Measurements from ENCODE around the gene GPR35.
"Not testable (repeated sequence)": the region's sequence is repeated elsewhere in the genome, so short reads cannot be mapped to it uniquely, and the experiment has no call there.

The GPR35 gene

GRCh38 chr2:240672701-240673190, 47.5 kb downstream of the GPR35 start:
- no peaks in the 10 kb centered on the region for H3K9me3 ChIP-seq (ENCODE audit: control insufficient read depth, low read length)
- no peaks in the 10 kb centered on the region for H3K79me2 ChIP-seq
- H3K4me2 ChIP-seq (ENCODE audit: low read length) = no peak overlapping the region
- H3K27me3 ChIP-seq (ENCODE audit: control insufficient read depth, insufficient read depth, low read length) = no peaks in the 10 kb centered on the region
- H3K4me1 ChIP-seq = no peaks in the 10 kb centered on the region
- H2AFZ ChIP-seq = no peak overlapping the region
- TF ChIP-seq CTCF (IDR thresholded peaks at IDR 0.05) = no peak
- no peaks in the 10 kb centered on the region for H3K36me3 ChIP-seq (ENCODE audit: control insufficient read depth, insufficient read depth, low read length)
- H3K4me3 ChIP-seq (ENCODE audit: low read depth, low read length) = peak overlapping the region; percentile 5
- H3K27ac ChIP-seq = no peak overlapping the region
- H3K9ac ChIP-seq = no peak overlapping the region

GRCh38 chr2:240674461-240675184, 49.3 kb downstream of the GPR35 start:
- H3K4me3 ChIP-seq (ENCODE audit: low read depth, low read length); H3K9me3 ChIP-seq (ENCODE audit: control insufficient read depth, low read length); H2AFZ ChIP-seq; H3K27ac ChIP-seq; H3K36me3 ChIP-seq (ENCODE audit: control insufficient read depth, insufficient read depth, low read length); H3K4me1 ChIP-seq; H3K4me2 ChIP-seq (ENCODE audit: low read length); H3K9ac ChIP-seq; H3K79me2 ChIP-seq; H3K27me3 ChIP-seq (ENCODE audit: control insufficient read depth, insufficient read depth, low read length): not testable (repeated sequence)

- not testable (repeated sequence) for H3K4me1 ChIP-seq; H3K4me2 ChIP-seq (ENCODE audit: low read length); H3K27ac ChIP-seq; H3K36me3 ChIP-seq (ENCODE audit: control insufficient read depth, insufficient read depth, low read length); H3K9ac ChIP-seq; H3K27me3 ChIP-seq (ENCODE audit: control insufficient read depth, insufficient read depth, low read length); H3K4me3 ChIP-seq (ENCODE audit: low read depth, low read length); H2AFZ ChIP-seq; H3K9me3 ChIP-seq (ENCODE audit: control insufficient read depth, low read length); H3K79me2 ChIP-seq
Observed at GRCh38 chr2:240675345-240675744, 50.1 kb downstream of the GPR35 start.

GRCh38 chr2:240678043-240678442, 52.8 kb downstream of the GPR35 start:
- not testable (repeated sequence) for H3K27me3 ChIP-seq (ENCODE audit: control insufficient read depth, insufficient read depth, low read length); H3K79me2 ChIP-seq; H3K9ac ChIP-seq; H3K36me3 ChIP-seq (ENCODE audit: control insufficient read depth, insufficient read depth, low read length); H2AFZ ChIP-seq; H3K27ac ChIP-seq; H3K4me1 ChIP-seq; H3K4me2 ChIP-seq (ENCODE audit: low read length); H3K9me3 ChIP-seq (ENCODE audit: control insufficient read depth, low read length); H3K4me3 ChIP-seq (ENCODE audit: low read depth, low read length)

- not testable (repeated sequence) for H3K4me1 ChIP-seq; H3K36me3 ChIP-seq (ENCODE audit: control insufficient read depth, insufficient read depth, low read length); H3K4me2 ChIP-seq (ENCODE audit: low read length); H3K79me2 ChIP-seq; H2AFZ ChIP-seq; H3K27me3 ChIP-seq (ENCODE audit: control insufficient read depth, insufficient read depth, low read length); H3K4me3 ChIP-seq (ENCODE audit: low read depth, low read length); H3K9ac ChIP-seq; H3K27ac ChIP-seq; H3K9me3 ChIP-seq (ENCODE audit: control insufficient read depth, low read length)
Observed at GRCh38 chr2:240678909-240679308, 53.6 kb downstream of the GPR35 start.

GRCh38 chr2:240680185-240680584, 54.9 kb downstream of the GPR35 start:
- H2AFZ ChIP-seq; H3K9ac ChIP-seq; H3K27me3 ChIP-seq (ENCODE audit: control insufficient read depth, insufficient read depth, low read length); H3K4me2 ChIP-seq (ENCODE audit: low read length); H3K9me3 ChIP-seq (ENCODE audit: control insufficient read depth, low read length); H3K36me3 ChIP-seq (ENCODE audit: control insufficient read depth, insufficient read depth, low read length); H3K79me2 ChIP-seq; H3K4me1 ChIP-seq; H3K4me3 ChIP-seq (ENCODE audit: low read depth, low read length); H3K27ac ChIP-seq: not testable (repeated sequence)

All from parathyroid adenoma (tissue), 2 donors.